Measurements from ENCODE around the gene RPL27A.

DNA sequence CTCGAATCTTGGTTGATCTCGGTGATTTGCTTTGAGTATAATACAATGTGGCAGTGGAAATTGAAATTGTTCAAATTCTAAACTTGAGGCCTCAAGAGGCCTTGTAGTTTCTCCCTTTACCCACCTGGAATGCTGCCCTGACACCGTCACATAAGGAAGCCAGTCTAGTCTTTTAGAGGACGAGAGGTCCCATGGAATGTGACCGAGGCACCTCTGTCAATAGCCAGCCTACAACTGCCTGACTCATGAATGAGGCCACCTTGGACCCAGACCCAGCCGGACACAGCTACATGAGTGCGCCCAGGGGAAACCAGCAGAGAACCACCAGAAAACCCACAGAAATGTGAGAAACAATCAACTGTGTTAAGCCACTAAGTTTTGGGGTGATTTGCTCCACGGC lies 52.5 kb downstream of the RPL27A start:
- TF ChIP-seq CTCF (IDR thresholded peaks at IDR 0.05) (no peak), POLR2AphosphoS5 (IDR thresholded peaks at IDR 0.05) (no peak), POLR2A (IDR thresholded peaks at IDR 0.05) (no peak), EP300 (IDR thresholded peaks at IDR 0.05; ENCODE audit: low read depth) (no peak)

Data from transverse colon (tissue), 4 donors.